ENCODE data around the gene CD79A.

Gene CD79A

GRCh38 chr19:41876847-41877832 is at the start of gene CD79A:
Gene CD79A, plus strand, starts transcription at chr19:41877279. Its CDS starts 26 bp downstream, at chr19:41877305.
- DNase-seq, result no peak

- DNase-seq, result no peak
Observed at GRCh38 chr19:41837981-41838708, 38.9 kb upstream of the CD79A start.

- no peak for DNase-seq
Observed at GRCh38 chr19:41839211-41839610, 37.9 kb upstream of the CD79A start.

GRCh38 chr19:41843371-41843770 is 33.7 kb upstream of the CD79A start:
- no peak for DNase-seq

GRCh38 chr19:41844601-41845000 is 32.5 kb upstream of the CD79A start, which contains the start of gene LYPD4:
Gene LYPD4, minus strand, starts transcription at chr19:41844683. Its CDS starts 5,398 bp downstream, at chr19:41839285.
- no peak for DNase-seq

- DNase-seq, result no peak
Observed at GRCh38 chr19:41845001-41845050, 32.3 kb upstream of the CD79A start, which contains the start of gene DMRTC2. Gene DMRTC2, plus strand, starts transcription at chr19:41845042. Its CDS starts 2,387 bp downstream, at chr19:41847429.

GRCh38 chr19:41845051-41845590 is 32.0 kb upstream of the CD79A start:
- no peak for DNase-seq

- no peak for DNase-seq
Observed at GRCh38 chr19:41847351-41848105, 29.6 kb upstream of the CD79A start.

GRCh38 chr19:41848666-41849065 is 28.4 kb upstream of the CD79A start:
- no peak for DNase-seq

- DNase-seq, result no peak
Observed at GRCh38 chr19:41849067-41849466, 28.0 kb upstream of the CD79A start.

- DNase-seq, result no peak
Observed at GRCh38 chr19:41850381-41850780, 26.7 kb upstream of the CD79A start.

GRCh38 chr19:41851456-41851855 is 25.6 kb upstream of the CD79A start:
- no peak for DNase-seq

- DNase-seq, result no peak
Observed at GRCh38 chr19:41853344-41853743, 23.7 kb upstream of the CD79A start.

- no peak for DNase-seq
Observed at GRCh38 chr19:41853768-41854167, 23.3 kb upstream of the CD79A start.

GRCh38 chr19:41859213-41859617 is 17.9 kb upstream of the CD79A start:
- no peak for DNase-seq

- peak; percentile 99 for DNase-seq
Observed at GRCh38 chr19:41859618-41860418, 17.3 kb upstream of the CD79A start, which contains the start of gene RPS19. Gene RPS19, plus strand, starts transcription at chr19:41860255. Its CDS starts 520 bp downstream, at chr19:41860775.

- no peak for DNase-seq
Observed at GRCh38 chr19:41860419-41861115, 16.5 kb upstream of the CD79A start.

- DNase-seq, result no peak
Observed at GRCh38 chr19:41861116-41861768, 15.8 kb upstream of the CD79A start.

- DNase-seq, result no peak
Observed at GRCh38 chr19:41861846-41862245, 15.2 kb upstream of the CD79A start.

- no peak for DNase-seq
Observed at GRCh38 chr19:41862445-41862986, 14.6 kb upstream of the CD79A start.

Measured in fibroblast of skin of right biceps (primary cell).